Suprapubic skin (tissue), 3 donors: Measurements from ENCODE around the gene FST.

Experiments
- CTCF ChIP-seq, 2 donors: fragments of 200-600 bp in 1 of 2; fragments of 450-650 bp in 1 of 2; sonication (generic) in 1 of 2; IDR thresholded peaks; one replicate each; pipeline ENCODE4 v1.5.1; 2016 to 2019; ENCODE audit warnings: antibody characterized with exemption in 2 of 2, mild to moderate bottlenecking in 1 of 2, moderate library complexity in 1 of 2
- EP300 ChIP-seq: sonication (generic); formaldehyde crosslinking; IDR thresholded peaks from one replicate; pipeline ENCODE4 v1.6.1; 2017; ENCODE audit warnings: antibody characterized with exemption

- TF ChIP-seq CTCF (IDR thresholded peaks at IDR 0.05): no peak
- no peak for TF ChIP-seq EP300
These were observed 4.4 kb upstream of the FST start for GRCh38 chr5:53476019-53476418.
